Gastroesophageal sphincter (tissue), 4 donors: ENCODE measurements around the gene PID1. TPM values are rescaled to one million over a fixed set of nuclear protein-coding genes. Genes with fewer than 3 reads are reported as not detected.

Experiments
- ATAC-seq: fragments of 150-250 bp; one replicate; pipeline ENCODE4 v1.9.1; 2016; ENCODE audit warnings: mild to moderate bottlenecking, moderate library complexity
- H3K27ac ChIP-seq, 4 donors: fragments of 200-600 bp; sonication (generic) in 3 of 4; 1 replicate in 3 of 4; 2 replicates in 1 of 4; pipeline ENCODE4 v1.5.1; 2016 to 2019
- H3K27me3 ChIP-seq: fragments of 200-600 bp; sonication (generic); one replicate; pipeline ENCODE4 v1.5.1; 2019
- H3K36me3 ChIP-seq, 2 donors: fragments of 200-600 bp; sonication (generic); one replicate each; pipeline ENCODE4 v1.5.1; 2019; ENCODE audit warnings: control low read depth in 1 of 2
- H3K4me1 ChIP-seq, 3 donors: fragments of 200-600 bp; sonication (generic); 1 replicate in 2 of 3; 2 replicates in 1 of 3; pipeline ENCODE4 v1.5.1; 2016 to 2019; ENCODE audit warnings: control low read depth in 2 of 3
- H3K4me3 ChIP-seq, 2 donors: fragments of 200-600 bp; sonication (generic); one replicate each; pipeline ENCODE4 v1.5.1; 2019; ENCODE audit warnings: mild to moderate bottlenecking in 1 of 2, moderate library complexity in 1 of 2
- H3K9me3 ChIP-seq, 3 donors: fragments of 200-600 bp; sonication (generic); one replicate each; pipeline ENCODE4 v1.5.1; 2017 to 2019; ENCODE audit warnings: control low read depth in 2 of 3
- EP300 ChIP-seq: sonication (generic); formaldehyde crosslinking; IDR thresholded peaks from one replicate; pipeline ENCODE4 v1.6.1; 2017; ENCODE audit warnings: antibody characterized with exemption, mild to moderate bottlenecking
- POLR2A ChIP-seq, 2 donors: fragments of 450-650 bp; IDR thresholded peaks; one replicate each; pipeline ENCODE4 v1.6.1; 2017; ENCODE audit warnings: antibody characterized with exemption in 2 of 2, mild to moderate bottlenecking in 2 of 2, moderate library complexity in 1 of 2
- POLR2AphosphoS5 ChIP-seq: sonication (generic); formaldehyde crosslinking; IDR thresholded peaks from one replicate; pipeline ENCODE4 v1.6.1; 2017; ENCODE audit warnings: antibody characterized with exemption
- WGBS, 2 donors: methylation state at CpG; one replicate each; pipeline ENCODE4 v1.1.5; 2018; ENCODE audit warnings: low coverage in 1 of 2; 5-methylcytosine and 5-hydroxymethylcytosine counted together
- total RNA-seq, 4 donors: library from RNA; depleted of rRNA; stranded (reverse); fragments of >200 nt; gene quantifications; one replicate each; pipeline ENCODE4 v1.1.0, GENCODE V29; 2016
- TF ChIP-seq, protein P1 (sequence below), 4 experiments: fragments of 200-600 bp in 2 of 4; fragments of 450-650 bp in 2 of 4; sonication (generic) in 1 of 4; IDR thresholded peaks; one replicate each; pipeline ENCODE4 v1.5.1; 2017 to 2019; ENCODE audit warnings: antibody characterized with exemption in 4 of 4, mild to moderate bottlenecking in 2 of 4, moderate library complexity in 2 of 4

Gene PID1
- total RNA-seq, 4 donors from 2014 or later: 34.4 to 62.4 (median 54.9) TPM

DNA sequence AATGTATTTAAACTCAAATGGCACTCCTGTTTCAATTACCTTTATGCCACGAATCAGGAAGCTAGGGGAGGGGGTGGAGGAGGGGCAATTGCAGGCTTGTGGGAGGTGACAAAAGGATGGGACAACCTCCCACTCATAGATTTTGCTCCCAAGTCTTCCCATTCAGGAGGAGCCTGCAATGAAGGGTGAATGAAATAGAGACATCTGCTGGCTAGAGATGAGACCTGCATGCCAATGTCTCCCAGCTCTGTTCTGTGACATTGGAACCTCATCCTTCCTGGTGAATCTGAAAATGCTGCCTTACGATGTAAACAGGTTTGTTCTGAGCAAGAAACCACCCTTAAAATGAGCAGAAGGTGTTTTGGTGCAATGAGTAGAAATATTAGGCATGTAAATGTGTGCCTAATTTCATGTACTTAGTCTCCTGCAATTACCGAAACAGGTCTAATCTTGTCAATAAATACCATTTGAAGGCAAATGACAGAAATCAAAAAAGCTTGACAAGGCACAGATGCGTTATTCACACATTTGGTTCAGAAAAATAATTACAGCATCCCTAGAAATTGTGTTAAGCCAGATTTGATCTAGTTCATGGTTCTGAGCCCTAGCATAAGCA is 2.7 kb upstream of the PID1 start:
- 26 to 36% methylated on average over 4 of the region's 4 CpGs for WGBS, 2 donors
- Histone ChIP-seq H3K27ac (peak overlapping the region in 1 of 4 donors; percentile 23), H3K27me3 (peaks cover 21% of the 10 kb centered on the region), H3K4me3 (peak overlapping the region in 1 of 2 donors; percentile 21), H3K36me3 (no peaks in the 10 kb centered on the region), H3K4me1 (peaks cover 0 to 19% (median 0%) of the 10 kb centered on the region in 3 donors), H3K9me3 (no peaks in the 10 kb centered on the region)
- ATAC-seq: peak; percentile 63
- TF ChIP-seq POLR2A (IDR thresholded peaks at IDR 0.05) (no peak), POLR2AphosphoS5 (no peak)
- TF ChIP-seq, protein P1, sequence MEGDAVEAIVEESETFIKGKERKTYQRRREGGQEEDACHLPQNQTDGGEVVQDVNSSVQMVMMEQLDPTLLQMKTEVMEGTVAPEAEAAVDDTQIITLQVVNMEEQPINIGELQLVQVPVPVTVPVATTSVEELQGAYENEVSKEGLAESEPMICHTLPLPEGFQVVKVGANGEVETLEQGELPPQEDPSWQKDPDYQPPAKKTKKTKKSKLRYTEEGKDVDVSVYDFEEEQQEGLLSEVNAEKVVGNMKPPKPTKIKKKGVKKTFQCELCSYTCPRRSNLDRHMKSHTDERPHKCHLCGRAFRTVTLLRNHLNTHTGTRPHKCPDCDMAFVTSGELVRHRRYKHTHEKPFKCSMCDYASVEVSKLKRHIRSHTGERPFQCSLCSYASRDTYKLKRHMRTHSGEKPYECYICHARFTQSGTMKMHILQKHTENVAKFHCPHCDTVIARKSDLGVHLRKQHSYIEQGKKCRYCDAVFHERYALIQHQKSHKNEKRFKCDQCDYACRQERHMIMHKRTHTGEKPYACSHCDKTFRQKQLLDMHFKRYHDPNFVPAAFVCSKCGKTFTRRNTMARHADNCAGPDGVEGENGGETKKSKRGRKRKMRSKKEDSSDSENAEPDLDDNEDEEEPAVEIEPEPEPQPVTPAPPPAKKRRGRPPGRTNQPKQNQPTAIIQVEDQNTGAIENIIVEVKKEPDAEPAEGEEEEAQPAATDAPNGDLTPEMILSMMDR (IDR thresholded peaks at IDR 0.05): peak; percentile 42 to 82 (median 58)

DNA sequence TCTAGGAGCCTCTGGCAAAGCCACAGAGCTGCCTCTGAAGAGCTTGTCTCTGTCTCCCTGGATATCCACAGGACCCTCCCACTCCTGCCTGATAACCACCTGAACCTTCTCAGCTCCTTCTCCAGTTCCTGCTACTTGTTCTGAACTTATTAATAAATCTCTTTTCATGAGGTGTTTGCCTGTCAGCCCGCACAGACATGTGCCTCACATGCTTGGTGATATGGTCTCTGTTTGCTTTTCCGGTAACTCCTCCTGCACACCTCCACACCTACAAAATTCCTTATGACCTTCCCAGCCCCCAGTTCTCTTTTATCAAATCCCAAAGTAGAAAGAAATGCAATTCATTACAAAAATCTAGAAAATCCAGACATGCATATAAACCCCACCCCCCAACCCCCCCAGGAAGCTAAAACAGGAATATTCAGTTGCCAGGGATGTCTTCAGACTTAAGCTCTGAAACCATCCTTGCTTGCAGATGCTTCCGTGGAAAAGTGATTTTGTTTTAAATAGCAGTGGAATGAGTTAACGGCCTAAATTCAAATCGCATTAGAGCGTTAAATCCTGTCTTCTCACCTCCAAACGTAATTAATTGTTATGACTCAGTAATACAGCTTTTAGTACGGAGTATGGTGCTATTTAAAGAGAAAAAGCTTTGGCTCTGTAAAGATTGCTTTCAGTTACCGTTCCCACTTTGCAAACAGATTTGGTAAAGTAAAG is 2.1 kb upstream of the PID1 start:
- Histone ChIP-seq H3K27me3 (peaks cover 21% of the 10 kb centered on the region), H3K4me3 (peak overlapping the region in 1 of 2 donors; percentile 21), H3K4me1 (peaks cover 0 to 19% (median 0%) of the 10 kb centered on the region in 3 donors), H3K36me3 (no peaks in the 10 kb centered on the region), H3K27ac (peak overlapping the region in 1 of 4 donors; percentile 83), H3K9me3 (no peaks in the 10 kb centered on the region)
- WGBS, 2 donors: 16 to 20% methylated on average over 9 of the region's 9 CpGs
- TF ChIP-seq, protein P1 (IDR thresholded peaks at IDR 0.05): no peak
- no peak for ATAC-seq

DNA sequence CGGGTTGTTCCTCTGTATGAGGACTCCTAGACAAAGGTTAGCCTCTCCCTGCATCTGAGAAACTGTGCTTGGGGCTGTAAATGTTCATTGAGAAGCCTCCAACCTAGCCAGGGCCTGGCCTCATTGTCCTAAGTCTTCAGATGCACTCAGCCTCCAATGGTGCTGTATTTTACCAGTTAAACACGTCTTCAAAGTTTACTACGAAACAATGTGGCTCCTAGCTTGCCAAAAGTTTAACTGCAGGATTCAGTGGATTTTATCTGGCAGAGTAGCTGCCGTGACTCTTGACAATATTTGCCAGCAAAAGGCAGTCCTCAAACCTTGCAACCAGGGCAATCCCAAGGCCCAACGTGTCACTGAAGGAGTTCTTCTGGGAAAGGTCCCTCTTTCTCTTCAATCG is 1.1 kb downstream of the PID1 start:
- peaks cover 0 to 19% (median 0%) of the 10 kb centered on the region in 3 donors for H3K4me1 ChIP-seq
- H3K4me3 ChIP-seq: peak overlapping the region; percentile 68 to 93
- H3K27ac ChIP-seq: peak overlapping the region in 3 of 4 donors; percentile 72 to 83 (median 76)
- TF ChIP-seq POLR2AphosphoS5 (no peak), EP300 (no peak), POLR2A (IDR thresholded peaks at IDR 0.05) (no peak)
- TF ChIP-seq, protein P1 (IDR thresholded peaks at IDR 0.05): no peak
- no peaks in the 10 kb centered on the region for H3K9me3 ChIP-seq
- peaks cover 21% of the 10 kb centered on the region for H3K27me3 ChIP-seq
- no peak for ATAC-seq
- 30 to 51% methylated on average over 5 of the region's 6 CpGs for WGBS, 2 donors
- no peaks in the 10 kb centered on the region for H3K36me3 ChIP-seq

DNA sequence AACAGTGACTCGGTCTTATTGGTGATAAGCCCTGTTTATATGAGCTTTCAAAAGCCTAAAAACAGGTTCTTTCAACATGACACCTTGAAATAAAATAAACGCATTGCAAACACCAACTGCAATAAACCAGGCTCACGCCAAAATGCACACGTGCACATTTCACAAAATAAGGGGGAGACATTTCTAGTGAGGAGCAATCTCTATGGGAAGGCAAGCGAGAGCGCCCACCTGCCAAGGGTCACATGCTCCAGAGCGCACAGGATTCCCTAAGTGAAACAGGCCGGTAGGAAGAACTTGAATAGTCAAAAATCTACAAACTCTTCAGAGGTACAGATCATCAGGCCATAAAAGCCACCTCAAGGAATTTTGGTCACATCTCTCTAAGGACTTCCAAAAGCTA is 1.9 kb downstream of the PID1 start:
- 61 to 64% methylated on average over 8 of the region's 8 CpGs for WGBS, 2 donors
- Histone ChIP-seq H3K4me3 (peak overlapping the region; percentile 68 to 93), H3K36me3 (no peaks in the 10 kb centered on the region), H3K4me1 (peaks cover 0 to 19% (median 0%) of the 10 kb centered on the region in 3 donors), H3K9me3 (no peaks in the 10 kb centered on the region), H3K27me3 (peaks cover 21% of the 10 kb centered on the region), H3K27ac (peak overlapping the region in 3 of 4 donors; percentile 72 to 83 (median 76))
- TF ChIP-seq EP300 (no peak), POLR2AphosphoS5 (no peak), POLR2A (IDR thresholded peaks at IDR 0.05) (no peak)
- TF ChIP-seq, protein P1 (IDR thresholded peaks at IDR 0.05): no peak
- no peak for ATAC-seq
